Retinal pigment epithelial cell (primary cell): Measurements from ENCODE around the gene ROR2.

Experiments used
- DNase-seq: peaks from one replicate; pipeline ENCODE4 v3.0.0-alpha.2; 2010; ENCODE audit warnings: low read depth
- H3K4me3 ChIP-seq: 2 replicates; pipeline ENCODE4 v1.5.1; 2011; ENCODE audit warnings: mild to moderate bottlenecking, low read length, control low read depth, moderate library complexity
- TF ChIP-seq, protein P1 (sequence below): conservative IDR thresholded peaks from 2 replicates; pipeline ENCODE4 v1.5.1; 2011; ENCODE audit warnings: low read depth, low read length, control low read depth, inconsistent platforms

The ROR2 gene

DNA sequence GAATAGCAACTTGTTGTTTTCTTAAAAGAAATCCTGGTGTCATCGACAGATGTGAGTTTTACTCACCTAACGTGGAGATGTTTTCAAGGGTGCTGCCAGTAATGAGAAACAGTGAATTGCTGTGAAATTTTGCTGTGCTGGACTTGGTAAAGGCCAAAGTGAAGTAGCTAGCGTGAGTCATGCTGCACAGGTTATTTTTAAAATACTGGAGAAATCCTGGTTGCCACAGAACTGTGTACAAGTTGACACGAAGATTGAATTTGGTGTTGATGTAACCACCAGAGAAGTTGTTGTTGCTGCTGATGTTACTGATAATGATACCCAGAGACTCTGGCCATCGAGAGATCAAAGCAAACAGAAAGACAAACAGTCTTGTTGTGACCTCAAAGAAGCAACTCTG lies 338.4 kb downstream of the ROR2 start:
- no peak overlapping the region for H3K4me3 ChIP-seq
- TF ChIP-seq, protein P1, sequence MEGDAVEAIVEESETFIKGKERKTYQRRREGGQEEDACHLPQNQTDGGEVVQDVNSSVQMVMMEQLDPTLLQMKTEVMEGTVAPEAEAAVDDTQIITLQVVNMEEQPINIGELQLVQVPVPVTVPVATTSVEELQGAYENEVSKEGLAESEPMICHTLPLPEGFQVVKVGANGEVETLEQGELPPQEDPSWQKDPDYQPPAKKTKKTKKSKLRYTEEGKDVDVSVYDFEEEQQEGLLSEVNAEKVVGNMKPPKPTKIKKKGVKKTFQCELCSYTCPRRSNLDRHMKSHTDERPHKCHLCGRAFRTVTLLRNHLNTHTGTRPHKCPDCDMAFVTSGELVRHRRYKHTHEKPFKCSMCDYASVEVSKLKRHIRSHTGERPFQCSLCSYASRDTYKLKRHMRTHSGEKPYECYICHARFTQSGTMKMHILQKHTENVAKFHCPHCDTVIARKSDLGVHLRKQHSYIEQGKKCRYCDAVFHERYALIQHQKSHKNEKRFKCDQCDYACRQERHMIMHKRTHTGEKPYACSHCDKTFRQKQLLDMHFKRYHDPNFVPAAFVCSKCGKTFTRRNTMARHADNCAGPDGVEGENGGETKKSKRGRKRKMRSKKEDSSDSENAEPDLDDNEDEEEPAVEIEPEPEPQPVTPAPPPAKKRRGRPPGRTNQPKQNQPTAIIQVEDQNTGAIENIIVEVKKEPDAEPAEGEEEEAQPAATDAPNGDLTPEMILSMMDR, result no peak
- DNase-seq, result no peak

DNA sequence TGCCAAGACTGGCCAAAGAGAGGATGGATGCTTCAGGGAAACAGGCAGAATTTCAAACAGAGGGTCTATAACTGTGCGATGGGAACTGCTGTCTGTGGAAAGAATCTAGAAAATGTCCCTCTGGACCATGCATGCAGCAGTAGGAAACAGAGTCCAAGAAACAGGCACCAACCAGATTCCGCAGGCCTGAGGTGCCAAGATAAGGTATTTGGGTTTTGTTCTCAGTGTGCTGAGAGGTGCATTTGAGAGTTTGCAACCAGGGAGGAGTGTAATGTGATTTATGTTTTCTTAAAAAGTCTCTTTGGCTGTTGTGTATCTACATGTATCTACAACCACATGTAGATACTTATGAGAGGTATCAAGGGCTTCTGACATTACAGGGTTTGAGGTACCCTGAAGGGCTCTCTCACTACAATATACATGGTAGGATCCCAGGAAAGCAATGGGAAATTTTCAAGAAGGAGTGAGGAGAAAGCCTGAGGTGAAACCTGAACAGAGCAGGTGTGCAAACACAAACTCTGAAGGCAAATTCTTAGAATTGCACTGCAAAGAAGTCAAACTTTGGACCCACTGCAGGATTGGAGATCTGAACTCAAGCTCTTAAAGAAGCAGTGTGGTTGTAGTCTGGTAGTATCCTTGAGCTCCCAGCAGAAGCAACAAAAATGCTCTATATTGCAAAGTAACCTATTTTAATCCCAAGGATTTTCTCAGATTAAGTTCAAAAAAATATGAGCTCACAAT lies 343.6 kb downstream of the ROR2 start:
- TF ChIP-seq, protein P1, result no peak
- DNase-seq, result no peak
- no peak overlapping the region for H3K4me3 ChIP-seq

DNA sequence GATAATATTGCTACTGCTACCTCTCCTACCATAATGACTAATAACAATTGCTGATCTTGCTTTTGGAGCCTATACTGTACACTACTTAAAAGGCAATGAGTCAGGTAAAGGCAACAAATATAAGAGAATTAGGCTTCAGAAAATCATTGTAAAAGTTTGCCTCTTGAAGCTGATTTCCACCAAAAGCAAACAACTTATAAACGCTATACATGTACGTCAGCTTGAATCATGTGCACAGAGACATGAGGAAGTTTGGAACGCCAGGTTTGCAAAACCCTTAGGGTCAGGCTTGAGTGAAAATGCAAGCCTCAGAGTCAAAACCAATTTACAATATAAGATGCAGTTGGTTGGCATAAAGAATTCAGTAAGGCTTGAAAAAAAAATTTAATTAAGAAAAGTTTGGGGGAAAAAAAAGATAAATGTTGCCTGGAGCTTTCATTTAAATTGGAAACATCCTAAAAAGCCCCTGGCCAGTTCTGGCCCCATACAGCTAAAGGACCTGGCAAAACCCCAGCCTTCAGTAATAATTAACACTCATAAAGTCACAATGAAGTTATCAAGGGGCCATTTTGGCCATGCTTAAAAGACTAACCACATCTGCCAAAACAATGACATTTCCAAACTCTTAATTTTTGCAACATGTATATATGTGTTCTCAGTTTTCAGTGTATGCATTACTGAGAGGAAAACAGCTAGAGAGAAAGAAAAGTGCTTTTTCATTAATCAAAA lies 345.4 kb downstream of the ROR2 start:
- DNase-seq, result no peak
- TF ChIP-seq, protein P1, result no peak
- no peak overlapping the region for H3K4me3 ChIP-seq

DNA sequence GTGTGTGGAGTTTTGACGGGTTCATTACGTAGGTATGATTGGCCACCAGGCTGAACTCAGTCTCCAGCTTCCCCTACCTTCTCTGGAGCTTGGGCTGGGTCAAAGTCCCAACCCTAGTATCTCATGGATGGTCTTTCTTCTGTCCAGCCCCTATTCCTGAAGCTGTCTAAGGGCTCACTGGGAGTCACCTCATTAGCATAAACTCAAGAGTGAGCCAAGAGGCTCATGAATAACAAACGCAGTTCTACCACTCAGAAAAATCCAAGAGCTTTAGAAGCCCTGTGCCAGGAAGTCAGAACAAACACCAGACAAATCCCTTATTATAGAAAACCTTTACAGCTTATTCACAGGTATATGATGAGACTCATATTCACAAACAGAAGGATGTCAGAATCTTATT lies 346.1 kb downstream of the ROR2 start:
- no peak overlapping the region for H3K4me3 ChIP-seq
- no peak for DNase-seq
- TF ChIP-seq, protein P1, result no peak

DNA sequence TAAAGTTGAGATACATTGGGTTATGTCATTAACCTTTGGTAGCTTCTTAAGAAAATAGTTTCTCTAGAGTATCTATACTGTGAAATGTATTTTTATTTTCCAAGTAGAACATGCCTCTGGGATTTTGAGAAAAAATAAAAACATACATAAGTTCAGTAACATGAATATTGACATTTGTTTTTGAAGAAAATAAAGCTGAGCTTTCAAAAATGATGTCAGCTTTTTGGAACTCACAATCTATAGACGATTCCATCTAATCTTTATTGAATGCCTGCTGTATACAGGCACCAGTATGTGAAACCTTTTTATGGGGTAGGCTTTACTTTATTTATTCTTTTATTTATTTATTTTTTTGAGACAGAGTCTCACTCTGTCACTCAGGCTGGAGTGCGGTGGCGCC lies 350.5 kb downstream of the ROR2 start:
- H3K4me3 ChIP-seq, result no peak overlapping the region
- DNase-seq, result no peak
- TF ChIP-seq, protein P1, result no peak

DNA sequence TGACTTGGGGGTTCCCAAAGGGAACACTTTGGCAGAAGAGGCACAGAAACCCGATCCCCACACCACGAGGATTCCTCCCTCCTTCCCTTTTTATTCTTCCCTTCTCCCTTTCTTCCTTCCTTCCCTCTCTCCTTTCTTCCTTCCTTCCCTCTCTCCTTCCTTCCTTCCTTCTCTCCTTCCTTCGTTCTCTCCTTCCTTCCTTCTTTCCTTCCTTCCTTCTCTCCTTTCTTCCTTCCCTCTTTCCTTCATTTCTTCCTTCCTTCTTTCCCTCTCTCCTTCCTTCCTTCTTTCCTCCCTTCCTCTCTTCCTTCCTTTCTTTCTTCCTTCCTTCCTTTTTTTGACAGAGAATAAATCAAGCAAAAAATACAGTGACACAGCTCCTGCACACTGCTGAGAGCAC lies 358.4 kb downstream of the ROR2 start:
- no peak overlapping the region for H3K4me3 ChIP-seq
- TF ChIP-seq, protein P1, result no peak
- DNase-seq, result no peak

DNA sequence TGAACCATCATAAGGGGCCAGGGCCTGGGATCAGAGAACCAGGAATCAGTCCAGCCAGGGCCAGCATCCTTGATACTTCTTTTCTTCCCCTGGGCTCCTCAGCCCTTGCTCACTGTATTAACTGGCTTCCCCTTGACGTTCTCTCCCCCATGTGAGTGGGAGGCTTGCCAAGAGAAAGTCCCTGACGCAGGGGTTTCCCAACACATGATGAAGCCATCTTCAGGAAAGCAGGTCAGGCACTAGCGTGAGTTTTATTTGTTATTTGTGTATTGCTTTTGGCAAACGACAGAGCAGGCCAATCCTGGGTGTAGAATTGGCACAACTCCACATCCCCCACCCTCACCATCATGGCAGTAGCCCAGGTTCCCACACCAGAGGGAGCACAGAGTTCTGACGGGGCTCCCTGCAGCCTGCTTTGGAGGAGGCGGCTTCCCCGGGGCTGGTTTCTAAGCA lies 360.9 kb downstream of the ROR2 start:
- TF ChIP-seq, protein P1, result no peak
- DNase-seq, result no peak
- H3K4me3 ChIP-seq, result no peak overlapping the region
